Thymus (tissue), 11 donors: ENCODE measurements around the gene CDH4. TPM values are rescaled to one million over a fixed set of nuclear protein-coding genes. Genes with fewer than 3 reads are reported as not detected.

ENCODE experiments used
- DNase-seq, 9 donors: peaks; one replicate each; pipeline ENCODE4 v3.0.0-alpha.2; 2013; ENCODE audit warnings: low spot score in 9 of 9, low read depth in 6 of 9, missing footprints in 1 of 9
- H3K27ac ChIP-seq, 2 donors: one replicate each; pipeline ENCODE4 v1.5.1; 2013; ENCODE audit warnings: control low read depth in 1 of 2, low read depth in 1 of 2, low read length in 1 of 2, mild to moderate bottlenecking in 1 of 2, moderate library complexity in 1 of 2
- H3K27me3 ChIP-seq, 2 donors: one replicate each; pipeline ENCODE4 v1.5.1; 2013; ENCODE audit warnings: low read length in 1 of 2; ENCODE audit not compliant: control insufficient read depth in 2 of 2, insufficient read depth in 1 of 2
- H3K36me3 ChIP-seq, 2 donors: one replicate each; pipeline ENCODE4 v1.5.1; 2013; ENCODE audit warnings: low read length in 1 of 2, mild to moderate bottlenecking in 1 of 2, moderate library complexity in 1 of 2; ENCODE audit not compliant: control insufficient read depth in 2 of 2, insufficient read depth in 2 of 2
- H3K4me1 ChIP-seq, 2 donors: one replicate each; pipeline ENCODE4 v1.5.1; 2013; ENCODE audit warnings: low read length in 2 of 2; ENCODE audit not compliant: control insufficient read depth in 2 of 2, insufficient read depth in 2 of 2
- H3K4me3 ChIP-seq, 2 donors: one replicate each; pipeline ENCODE4 v1.5.1; 2013; ENCODE audit warnings: low read length in 2 of 2, control low read depth in 1 of 2, mild to moderate bottlenecking in 1 of 2
- H3K9me3 ChIP-seq, 2 donors: one replicate each; pipeline ENCODE4 v1.5.1; 2013; ENCODE audit warnings: low read length in 1 of 2, mild to moderate bottlenecking in 1 of 2; ENCODE audit not compliant: control insufficient read depth in 2 of 2, insufficient read depth in 1 of 2
- WGBS: extraction: QIAGEN DNeasy Blood & Tissue Kit; methylation state at CpG from one replicate; pipeline ENCODE4 v1.1.7; 2013; 5-methylcytosine and 5-hydroxymethylcytosine counted together
- polyA plus RNA-seq: library from polyadenylated mRNA; stranded (reverse); fragments of 200-250 nt; gene quantifications from one replicate; pipeline ENCODE4 v1.2.3, GENCODE V29; 2013
- total RNA-seq: library from RNA; stranded (reverse); fragments of 120-200 nt; gene quantifications from one replicate; pipeline ENCODE4 v1.2.4, GENCODE V29; 2013
- donor health status: healthy.

CDH4 gene
- total and polyA plus RNA-seq, 2 donors = 0.34 to 0.61 TPM

GRCh38 chr20:61372137-61373054 lies 120.3 kb downstream of the CDH4 start:
- no peaks in the 10 kb centered on the region for H3K27me3 ChIP-seq
- no peaks in the 10 kb centered on the region for H3K36me3 ChIP-seq
- H3K27ac ChIP-seq = no peak overlapping the region
- H3K9me3 ChIP-seq = peaks cover 4 to 14% of the 10 kb centered on the region in 2 donors
- no peak for DNase-seq
- peaks cover 0 to 2% of the 10 kb centered on the region in 2 donors for H3K4me1 ChIP-seq
- WGBS = 90% methylated on average over 25 of the region's 25 CpGs
- no peak overlapping the region for H3K4me3 ChIP-seq

- peaks cover 0 to 2% of the 10 kb centered on the region in 2 donors for H3K4me1 ChIP-seq
- H3K36me3 ChIP-seq = no peaks in the 10 kb centered on the region
- no peaks in the 10 kb centered on the region for H3K27me3 ChIP-seq
- H3K4me3 ChIP-seq = no peak overlapping the region
- H3K27ac ChIP-seq = no peak overlapping the region
- peaks cover 4 to 16% of the 10 kb centered on the region in 2 donors for H3K9me3 ChIP-seq
- 77% methylated on average over 10 of the region's 10 CpGs for WGBS
- no peak for DNase-seq
These were observed 121.0 kb downstream of the CDH4 start for GRCh38 chr20:61373055-61373399.

GRCh38 chr20:61373956-61374545 lies 122.0 kb downstream of the CDH4 start:
- WGBS = 90% methylated on average over 19 of the region's 19 CpGs
- peaks cover 0 to 2% of the 10 kb centered on the region in 2 donors for H3K4me1 ChIP-seq
- H3K27ac ChIP-seq = no peak overlapping the region
- no peak for DNase-seq
- H3K36me3 ChIP-seq = no peaks in the 10 kb centered on the region
- H3K27me3 ChIP-seq = no peaks in the 10 kb centered on the region
- peaks cover 4 to 16% of the 10 kb centered on the region in 2 donors for H3K9me3 ChIP-seq
- no peak overlapping the region for H3K4me3 ChIP-seq

- DNase-seq = no peak
- H3K27me3 ChIP-seq = no peaks in the 10 kb centered on the region
- no peak overlapping the region for H3K4me3 ChIP-seq
- no peaks in the 10 kb centered on the region for H3K36me3 ChIP-seq
- no peak overlapping the region for H3K27ac ChIP-seq
- H3K9me3 ChIP-seq = peaks cover 4 to 15% of the 10 kb centered on the region in 2 donors
- WGBS = 94% methylated on average over 12 of the region's 12 CpGs
- peaks cover 0 to 2% of the 10 kb centered on the region in 2 donors for H3K4me1 ChIP-seq
These were observed 124.6 kb downstream of the CDH4 start for GRCh38 chr20:61376541-61377240.

- Histone ChIP-seq H3K9me3 (peaks cover 9 to 11% of the 10 kb centered on the region in 2 donors), H3K4me1 (no peaks in the 10 kb centered on the region), H3K36me3 (no peaks in the 10 kb centered on the region), H3K27ac (no peak overlapping the region), H3K27me3 (no peaks in the 10 kb centered on the region), H3K4me3 (no peak overlapping the region)
- 44% methylated on average over 7 of the region's 7 CpGs for WGBS
- DNase-seq = no peak
These were observed 126.8 kb downstream of the CDH4 start for GRCh38 chr20:61378694-61379355.

- H3K4me1 ChIP-seq = no peaks in the 10 kb centered on the region
- no peaks in the 10 kb centered on the region for H3K36me3 ChIP-seq
- DNase-seq = no peak
- no peaks in the 10 kb centered on the region for H3K27me3 ChIP-seq
- no peak overlapping the region for H3K4me3 ChIP-seq
- peaks cover 8 to 9% of the 10 kb centered on the region in 2 donors for H3K9me3 ChIP-seq
- WGBS = 76% methylated on average over 6 of the region's 6 CpGs
- H3K27ac ChIP-seq = no peak overlapping the region
These were observed 128.0 kb downstream of the CDH4 start for GRCh38 chr20:61379898-61380544.

- WGBS = 50% methylated on average over 7 of the region's 7 CpGs
These were observed 128.5 kb downstream of the CDH4 start for GRCh38 chr20:61380545-61380915.

GRCh38 chr20:61382194-61382593 lies 130.1 kb downstream of the CDH4 start:
- no peak for DNase-seq
- no peaks in the 10 kb centered on the region for H3K4me1 ChIP-seq
- no peak overlapping the region for H3K27ac ChIP-seq
- H3K9me3 ChIP-seq = peaks cover 6 to 13% of the 10 kb centered on the region in 2 donors
- H3K4me3 ChIP-seq = no peak overlapping the region
- WGBS = 91% methylated on average over 3 of the region's 3 CpGs
- no peaks in the 10 kb centered on the region for H3K36me3 ChIP-seq
- no peaks in the 10 kb centered on the region for H3K27me3 ChIP-seq

More at GRCh38 chr20:61380545-61380915, 128.5 kb downstream of the CDH4 start:
- Histone ChIP-seq H3K27me3 (no peaks in the 10 kb centered on the region), H3K36me3 (no peaks in the 10 kb centered on the region), H3K9me3 (peaks cover 6 to 10% of the 10 kb centered on the region in 2 donors), H3K27ac (no peak overlapping the region), H3K4me3 (no peak overlapping the region), H3K4me1 (no peaks in the 10 kb centered on the region)
- DNase-seq = no peak
